ENCODE measurements around the gene SFSWAP.

DNA sequence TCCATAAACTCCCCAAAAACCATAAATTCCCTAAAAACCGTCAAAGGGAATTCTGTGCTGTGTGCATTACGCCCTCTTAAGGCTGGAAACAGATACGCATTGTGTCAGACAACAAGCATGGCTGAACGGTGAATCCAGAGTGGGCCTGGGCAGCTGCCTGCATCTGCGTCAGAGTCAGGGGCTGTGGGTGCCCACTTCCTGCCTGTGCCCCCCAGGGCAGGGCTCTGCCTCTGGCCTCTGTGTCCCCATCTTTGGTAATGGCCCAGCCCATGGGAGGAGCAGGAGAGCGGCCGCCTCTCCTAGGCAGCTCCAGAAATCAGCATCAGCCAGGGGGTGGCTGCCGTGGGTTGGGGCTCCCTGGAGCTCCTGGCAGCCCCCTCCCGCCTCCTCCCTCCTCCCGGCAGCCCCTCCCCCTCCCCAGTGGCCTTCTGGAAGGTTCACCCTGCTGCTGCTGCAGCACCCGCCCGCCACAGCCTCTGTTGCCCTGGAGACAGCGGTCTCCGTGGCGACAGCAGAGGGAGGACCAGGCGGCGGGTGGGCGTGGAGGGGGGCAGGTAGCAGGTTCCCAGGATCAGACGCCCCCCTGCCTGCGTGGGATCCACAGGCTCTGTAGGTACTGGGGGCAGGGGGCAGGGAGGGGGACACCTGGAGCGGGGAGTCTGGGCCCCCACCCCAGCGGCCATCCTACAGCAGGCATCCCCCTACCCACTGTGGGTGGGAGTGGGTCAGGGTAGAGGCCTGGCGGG is 123.2 kb downstream of the SFSWAP start:
- TF ChIP-seq POLR2AphosphoS5 (IDR thresholded peaks at IDR 0.05; ENCODE audit: low read depth, low read length), result no peak
- no peak for TF ChIP-seq REST (IDR thresholded peaks at IDR 0.05; ENCODE audit: insufficient read depth in 1 of 2, low read depth in 2 of 2, low read length in 2 of 2)
